ENCODE data around the gene RNF220. TPM values are rescaled to one million over a fixed set of nuclear protein-coding genes. Genes with fewer than 3 reads are reported as not detected.
A peak's percentile ranks its signal among the peaks of the same experiment; 100 is the strongest.

Gene RNF220
- total RNA-seq, 1 donor from 2014 or later: 72.5 TPM

- no peak for ATAC-seq (ENCODE audit: poor library complexity)
- DNase-seq: no peak
- intact Hi-C loops (cut with DNase I): no loop called here
Observed at GRCh38 chr1:44672961-44673674, 268.1 kb downstream of the RNF220 start.

DNA sequence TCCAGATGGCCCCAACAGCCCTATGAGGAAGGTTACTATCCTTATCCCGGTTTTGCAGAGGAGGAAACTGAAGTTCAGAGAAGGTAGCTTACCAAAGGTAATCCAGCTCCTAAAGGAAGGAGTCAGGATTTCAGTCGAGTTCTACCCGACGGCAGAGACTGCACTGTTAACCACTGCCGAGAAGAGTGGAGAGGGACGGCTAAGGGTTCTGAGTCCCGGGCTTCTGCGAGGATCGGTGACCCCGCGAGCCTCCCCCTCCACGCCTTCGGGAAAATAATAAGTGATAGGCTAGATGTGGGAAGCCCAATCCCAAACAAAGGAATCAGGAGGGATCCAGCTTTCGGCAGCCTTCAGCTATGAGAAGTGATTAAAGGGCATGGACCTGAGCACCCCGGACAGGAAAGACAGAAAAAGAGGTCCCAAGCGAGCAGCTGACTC, 268.6 kb downstream of the RNF220 start:
- ATAC-seq (ENCODE audit: poor library complexity) (peak; percentile 3), DNase-seq (no peak)
- intact Hi-C loops (cut with DNase I): no loop called here

GRCh38 chr1:44674113-44675000, 269.3 kb downstream of the RNF220 start, which contains the start of the genes ARMH1 and TMEM53:
TSS of gene ARMH1 (plus strand) at chr1:44674714. CDS start at chr1:44689698, 14,984 bp downstream.
TSS of gene TMEM53 (minus strand) at chr1:44674481. CDS start at chr1:44674391, 90 bp downstream.
- intact Hi-C loops (cut with DNase I): no loop called here

GRCh38 chr1:44675186-44675585, 270.1 kb downstream of the RNF220 start:
- no peak for DNase-seq
- no peak for ATAC-seq (ENCODE audit: poor library complexity)
- intact Hi-C loops (cut with DNase I): no loop called here

More at GRCh38 chr1:44674113-44675000, 269.3 kb downstream of the RNF220 start, which contains the start of the genes ARMH1 and TMEM53:
- DNase-seq (peak; percentile 99), ATAC-seq (ENCODE audit: poor library complexity) (peak; percentile 96)

DNA sequence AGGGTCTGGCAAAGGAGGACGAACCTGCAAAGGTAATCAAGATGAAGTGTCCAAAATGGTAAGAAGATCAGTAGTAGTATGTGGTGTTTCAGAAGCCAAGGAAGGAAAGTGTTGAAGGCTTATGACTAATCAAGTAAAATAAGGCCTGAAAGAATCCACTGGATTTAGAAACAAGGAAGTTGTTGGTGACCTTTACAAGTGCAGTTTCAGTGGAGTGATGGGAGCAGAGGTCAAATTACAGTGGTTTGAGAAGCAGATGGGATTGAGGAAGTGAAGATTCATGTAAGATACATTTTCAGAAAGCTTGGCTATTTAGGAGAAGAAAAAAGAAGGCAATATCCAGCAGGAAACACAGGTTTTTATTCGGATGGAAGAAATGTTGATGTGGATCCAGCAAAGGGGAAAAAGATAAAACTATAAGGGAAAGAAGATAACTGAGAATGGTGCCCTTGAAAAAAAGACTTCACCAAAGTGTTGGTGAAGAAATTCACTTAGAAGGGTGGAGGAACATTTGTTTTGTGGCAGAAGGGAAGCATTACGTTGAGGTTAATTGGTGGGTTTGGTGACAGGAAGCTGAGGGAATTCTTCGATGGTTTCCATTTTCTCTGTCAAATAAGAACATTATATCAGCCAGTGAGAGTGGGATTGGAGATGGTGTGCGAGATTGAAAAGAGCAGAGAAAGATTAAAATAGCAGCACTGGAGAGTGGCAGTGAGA, 271.6 kb downstream of the RNF220 start:
- DNase-seq: no peak
- ATAC-seq (ENCODE audit: poor library complexity): no peak
- intact Hi-C loops (cut with DNase I): no loop called here

- no peak for DNase-seq
- no peak for ATAC-seq (ENCODE audit: poor library complexity)
- intact Hi-C loops (cut with DNase I): no loop called here
Observed at GRCh38 chr1:44677201-44677766, 272.2 kb downstream of the RNF220 start.

DNA sequence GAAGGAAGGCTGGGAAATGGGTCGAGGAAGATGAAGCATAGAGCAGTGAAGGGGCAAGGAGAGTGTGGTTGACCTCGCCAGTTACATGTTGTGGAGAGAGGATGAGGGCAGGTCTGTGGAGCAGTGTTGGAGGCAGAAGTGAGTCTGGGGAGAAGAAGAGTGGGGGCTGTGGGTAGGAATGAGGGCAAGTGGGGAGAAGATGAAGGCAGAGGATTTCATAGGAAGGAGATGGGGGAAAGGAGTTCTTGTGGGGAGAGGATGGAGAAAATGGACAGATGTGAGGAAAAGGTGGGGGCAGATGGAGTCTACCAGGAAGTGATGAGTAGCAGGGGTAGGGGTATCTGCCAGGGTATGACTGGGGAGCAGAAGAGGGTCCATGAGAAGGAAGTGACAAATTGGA, 273.1 kb downstream of the RNF220 start:
- ATAC-seq (ENCODE audit: poor library complexity) (no peak), DNase-seq (no peak)
- intact Hi-C loops (cut with DNase I): no loop called here

DNA sequence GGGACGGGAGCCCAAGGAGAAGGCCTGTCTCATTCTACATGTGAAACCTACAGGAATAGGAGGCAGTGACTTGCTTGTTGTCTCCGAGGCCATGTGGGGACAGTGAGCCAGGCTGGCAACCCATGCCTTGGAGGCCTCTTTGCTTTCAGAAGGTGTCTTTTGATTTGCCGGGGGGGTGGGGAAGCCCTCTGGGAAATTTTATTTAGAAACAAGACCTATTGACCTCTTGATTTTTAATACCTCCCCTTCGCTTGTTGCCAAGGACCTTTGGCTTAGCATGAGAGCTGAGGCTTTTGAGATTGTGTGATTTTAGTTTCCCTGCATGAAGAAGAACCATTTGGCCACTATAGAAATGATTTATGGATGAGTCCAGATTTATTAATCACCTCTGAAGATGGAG, 273.6 kb downstream of the RNF220 start:
- DNase-seq (no peak), ATAC-seq (ENCODE audit: poor library complexity) (no peak)
- intact Hi-C loops (cut with DNase I): no loop called here

- intact Hi-C loops (cut with DNase I): no loop called here
- no peak for DNase-seq
- no peak for ATAC-seq (ENCODE audit: poor library complexity)
Observed at GRCh38 chr1:44679468-44679867, 274.4 kb downstream of the RNF220 start.

DNA sequence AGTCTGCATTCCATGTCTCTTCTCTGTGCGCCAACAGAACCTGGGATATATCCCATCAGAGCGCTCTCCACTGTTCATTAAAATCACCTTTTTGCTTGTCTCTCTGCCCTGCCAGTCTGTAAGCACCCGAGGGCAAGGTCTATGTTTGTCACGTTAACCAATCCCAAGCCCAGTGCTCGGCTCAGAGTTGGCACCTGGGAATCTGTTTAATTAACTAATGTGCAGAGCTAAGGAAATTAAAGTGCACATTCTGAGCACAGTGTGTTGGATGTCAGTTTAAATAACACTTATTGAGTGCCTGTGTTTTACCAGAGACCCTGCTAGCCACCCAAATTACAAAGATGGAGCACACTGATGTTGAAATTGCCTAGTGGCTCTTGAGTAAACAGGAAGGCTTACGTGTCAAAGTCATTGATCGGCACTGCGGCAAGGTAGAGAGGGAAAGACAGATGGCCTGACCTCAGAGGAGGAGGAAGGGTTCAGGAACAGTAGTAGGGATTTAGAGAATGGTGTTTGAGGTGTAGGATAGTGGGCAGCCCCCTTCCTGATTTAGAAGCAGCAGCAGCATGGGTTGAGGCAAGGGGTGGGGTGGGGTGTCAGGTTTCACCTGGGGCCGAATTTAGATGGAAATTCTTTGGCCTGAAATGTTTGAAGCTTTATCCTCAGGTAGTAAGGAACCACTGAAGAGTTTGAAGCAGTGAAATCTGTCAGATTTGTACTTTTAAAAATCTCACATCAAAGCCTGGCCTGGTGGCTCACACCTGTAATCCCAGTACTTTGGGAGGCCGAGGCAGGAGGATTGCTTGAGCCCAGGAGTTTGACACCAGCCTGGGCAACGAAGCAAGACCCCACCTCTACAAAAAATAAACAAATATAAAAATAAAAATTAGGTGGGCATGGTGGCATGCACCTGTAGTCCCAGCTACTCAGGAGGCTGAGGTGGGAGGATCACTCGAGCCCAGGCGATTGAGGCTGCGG, 277.1 kb downstream of the RNF220 start:
- no peak for DNase-seq
- intact Hi-C loops (cut with DNase I): no loop called here
- ATAC-seq (ENCODE audit: poor library complexity): no peak

DNA sequence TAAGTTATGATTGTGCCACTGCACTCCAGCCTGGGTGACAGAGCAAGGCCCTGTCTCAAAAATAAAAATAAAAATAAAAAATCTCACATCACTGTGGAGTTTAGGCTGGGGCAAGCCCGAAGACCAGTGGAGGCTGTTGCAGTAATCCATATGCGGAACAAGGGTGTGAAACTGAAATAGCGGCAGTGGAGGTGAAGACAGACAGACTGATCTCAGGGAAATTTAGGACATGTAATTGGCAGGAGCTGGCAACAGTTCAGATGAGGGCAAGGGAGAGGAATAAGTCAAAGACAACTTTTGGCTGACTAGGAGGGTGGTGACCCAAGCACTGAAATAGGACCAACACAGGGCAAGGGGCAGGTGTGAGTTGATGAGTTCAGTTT, 277.8 kb downstream of the RNF220 start:
- intact Hi-C loops (cut with DNase I): no loop called here
- ATAC-seq (ENCODE audit: poor library complexity): no peak
- DNase-seq: no peak

DNA sequence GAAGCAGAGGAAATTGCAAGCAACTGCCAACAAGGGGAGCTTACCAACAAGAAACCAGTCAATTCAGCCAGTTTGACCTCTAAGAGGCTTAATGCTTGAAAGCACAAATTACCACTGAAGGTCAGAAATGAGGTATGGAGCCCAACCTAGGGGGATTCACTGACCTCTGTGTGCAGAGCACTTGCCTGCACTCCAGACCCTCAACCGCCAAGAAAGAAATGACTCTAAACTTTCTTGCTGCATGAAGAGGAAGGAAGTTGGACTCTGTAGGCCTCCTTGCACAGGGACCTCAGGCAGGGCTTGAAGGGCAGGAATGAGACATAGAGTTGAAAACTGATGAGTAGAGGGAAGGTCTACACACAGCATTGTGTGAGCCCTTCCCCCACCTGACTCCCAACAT, 279.5 kb downstream of the RNF220 start:
- ATAC-seq (ENCODE audit: poor library complexity) (peak; percentile 18), DNase-seq (no peak)

GRCh38 chr1:44685218-44685617, 280.2 kb downstream of the RNF220 start:
- intact Hi-C loops (cut with DNase I): no loop called here
- no peak for ATAC-seq (ENCODE audit: poor library complexity)
- DNase-seq: no peak

More for the DNA sequence above, 279.5 kb downstream of the RNF220 start:
- intact Hi-C loops (cut with DNase I): no loop called here

DNA sequence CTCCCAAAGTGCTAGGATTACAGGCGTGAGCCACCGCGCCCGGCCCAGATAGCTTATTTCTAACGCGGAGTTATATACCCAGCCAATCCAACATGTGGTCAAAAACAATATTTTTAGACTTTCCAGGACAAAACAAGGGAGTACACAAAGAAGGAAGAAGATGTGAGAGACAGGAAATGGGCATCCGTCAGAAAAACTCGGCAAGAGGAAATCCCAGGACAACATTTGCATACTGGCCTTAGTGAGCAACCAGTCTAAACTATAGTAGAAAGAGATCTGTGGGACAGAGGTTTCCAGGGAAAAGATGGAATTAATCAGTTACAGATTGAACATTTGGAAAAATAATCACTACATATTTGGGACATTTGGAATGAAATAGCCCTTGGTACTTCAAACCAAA, 280.8 kb downstream of the RNF220 start:
- intact Hi-C loops (cut with DNase I): no loop called here
- no peak for DNase-seq
- ATAC-seq (ENCODE audit: poor library complexity): no peak

DNA sequence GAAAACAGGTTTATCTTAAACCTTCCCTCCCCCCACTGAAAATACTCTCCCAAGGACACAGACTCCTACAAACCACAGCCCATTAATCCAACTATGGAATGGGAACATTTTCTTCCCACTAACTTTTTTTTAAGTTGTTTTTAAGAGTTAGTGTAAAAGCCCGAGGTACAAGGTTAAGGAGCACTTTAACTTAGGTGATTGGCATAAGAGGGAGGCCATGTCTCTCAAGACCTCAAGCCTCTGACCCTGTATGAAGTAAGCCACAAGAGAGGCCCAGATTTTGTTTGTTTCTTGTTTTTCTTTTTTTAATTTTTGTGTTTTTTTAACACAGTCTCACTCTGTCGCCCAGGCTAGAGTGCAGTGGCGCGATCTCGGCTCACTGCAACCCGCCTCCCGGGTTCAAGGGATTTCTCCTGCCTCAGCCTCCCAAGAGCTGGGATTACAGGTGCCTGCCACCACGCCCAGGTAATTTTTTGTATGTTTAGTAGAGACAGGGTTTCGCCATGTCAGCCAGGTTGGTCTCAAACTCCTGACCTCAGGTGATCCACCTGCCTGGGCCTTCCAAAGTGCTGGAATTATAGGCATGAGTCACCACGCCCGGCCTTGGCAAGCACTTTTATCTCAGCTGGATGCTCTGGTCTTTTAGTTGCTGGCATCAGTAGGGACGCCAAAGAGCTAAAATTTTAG, 283.8 kb downstream of the RNF220 start:
- DNase-seq: no peak
- intact Hi-C loops (cut with DNase I): no loop called here
- no peak for ATAC-seq (ENCODE audit: poor library complexity)

DNA sequence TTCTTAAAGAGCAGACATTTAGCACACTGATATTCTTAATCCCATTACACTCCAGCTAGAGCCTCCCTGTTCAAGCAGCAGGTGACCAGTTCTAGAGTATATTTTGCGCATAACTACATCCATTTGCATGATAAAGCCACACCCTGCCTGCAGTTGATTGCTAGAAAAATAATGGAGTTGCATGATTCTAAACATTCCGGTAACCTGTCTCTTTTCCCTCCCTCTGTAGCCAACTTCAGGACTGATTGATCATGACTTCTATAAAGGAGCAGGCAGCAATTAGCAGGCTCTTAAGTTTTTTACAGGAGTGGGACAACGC, 284.4 kb downstream of the RNF220 start:
- intact Hi-C loops (cut with DNase I): no loop called here
- ATAC-seq (ENCODE audit: poor library complexity): no peak
- no peak for DNase-seq

GRCh38 chr1:44693159-44693558, 288.1 kb downstream of the RNF220 start:
- intact Hi-C loops (cut with DNase I): no loop called here
- no peak for DNase-seq
- ATAC-seq (ENCODE audit: poor library complexity): no peak

All from Right ventricle myocardium superior (tissue), 1 donor.